ENCODE measurements around the gene ADIPOR1. TPM values are rescaled to one million over a fixed set of nuclear protein-coding genes. Genes with fewer than 3 reads are reported as not detected.
"Not testable (repeated sequence)": the region's sequence is repeated elsewhere in the genome, so short reads cannot be mapped to it uniquely, and the experiment has no call there.

The ADIPOR1 gene
- total RNA-seq, 4 donors from 2014 or later: 33.8 to 80.8 (median 66.9) TPM

- TF ChIP-seq POLR2A (IDR thresholded peaks at IDR 0.05) (no peak), CTCF (IDR thresholded peaks at IDR 0.05) (no peak)
- no peaks in the 10 kb centered on the region for H3K9me3 ChIP-seq
- DNase-seq: no peak
Measured at GRCh38 chr1:202942426-202942825, 15.7 kb downstream of the ADIPOR1 start.

GRCh38 chr1:202941372-202941771 is 16.7 kb downstream of the ADIPOR1 start:
- Histone ChIP-seq H3K36me3 (peaks cover 0 to 68% (median 0%) of the 10 kb centered on the region in 3 donors), H3K27ac (no peak overlapping the region), H3K4me1 (no peaks in the 10 kb centered on the region), H3K4me3 (no peak overlapping the region), H3K27me3 (no peaks in the 10 kb centered on the region), H3K9me3 (no peaks in the 10 kb centered on the region)
- TF ChIP-seq POLR2A (IDR thresholded peaks at IDR 0.05): no peak
- no peak for TF ChIP-seq CTCF (IDR thresholded peaks at IDR 0.05)
- no peak for DNase-seq

More at GRCh38 chr1:202942426-202942825, 15.7 kb downstream of the ADIPOR1 start:
- H3K4me1 ChIP-seq: no peaks in the 10 kb centered on the region
- H3K27me3 ChIP-seq: no peaks in the 10 kb centered on the region
- H3K27ac ChIP-seq: no peak overlapping the region
- H3K4me3 ChIP-seq: no peak overlapping the region
- peaks cover 0 to 78% (median 0%) of the 10 kb centered on the region in 3 donors for H3K36me3 ChIP-seq

- no peak for TF ChIP-seq POLR2A (IDR thresholded peaks at IDR 0.05)
- TF ChIP-seq CTCF (IDR thresholded peaks at IDR 0.05): no peak
- peaks cover 0 to 60% (median 0%) of the 10 kb centered on the region in 3 donors for H3K36me3 ChIP-seq
- no peaks in the 10 kb centered on the region for H3K27me3 ChIP-seq
- H3K9me3 ChIP-seq: no peaks in the 10 kb centered on the region
- H3K4me3 ChIP-seq: no peak overlapping the region
- H3K4me1 ChIP-seq: no peaks in the 10 kb centered on the region
- no peak for DNase-seq
- H3K27ac ChIP-seq: no peak overlapping the region
Measured at GRCh38 chr1:202940561-202940960, 17.6 kb downstream of the ADIPOR1 start.

GRCh38 chr1:202938287-202938925 is 19.7 kb downstream of the ADIPOR1 start:
- H3K9me3 ChIP-seq: no peaks in the 10 kb centered on the region
- H3K4me3 ChIP-seq: no peak overlapping the region
- DNase-seq: no peak
- H3K36me3 ChIP-seq: peaks cover 0 to 38% (median 0%) of the 10 kb centered on the region in 3 donors
- no peaks in the 10 kb centered on the region for H3K27me3 ChIP-seq
- no peak for TF ChIP-seq POLR2A (IDR thresholded peaks at IDR 0.05)
- H3K27ac ChIP-seq: no peak overlapping the region
- H3K4me1 ChIP-seq: no peaks in the 10 kb centered on the region

GRCh38 chr1:202936409-202936808 is 21.7 kb downstream of the ADIPOR1 start:
- not testable (repeated sequence) for DNase-seq, H3K4me3 ChIP-seq, H3K27ac ChIP-seq, H3K27me3 ChIP-seq, H3K4me1 ChIP-seq, H3K9me3 ChIP-seq
- H3K36me3 ChIP-seq: peaks cover 0 to 18% (median 0%) of the 10 kb centered on the region in 3 donors

- TF ChIP-seq CTCF (IDR thresholded peaks at IDR 0.05) (no peak), POLR2A (IDR thresholded peaks at IDR 0.05) (no peak)
- Histone ChIP-seq H3K4me1 (no peaks in the 10 kb centered on the region), H3K27ac (no peak overlapping the region), H3K36me3 (peaks cover 0 to 12% (median 0%) of the 10 kb centered on the region in 3 donors), H3K9me3 (no peaks in the 10 kb centered on the region), H3K27me3 (no peaks in the 10 kb centered on the region), H3K4me3 (no peak overlapping the region)
- no peak for DNase-seq
Measured at GRCh38 chr1:202935844-202936243, 22.3 kb downstream of the ADIPOR1 start.

- H3K27me3 ChIP-seq: no peaks in the 10 kb centered on the region
- H3K27ac ChIP-seq: no peak overlapping the region
- no peaks in the 10 kb centered on the region for H3K4me1 ChIP-seq
- peaks cover 0 to 1% (median 0%) of the 10 kb centered on the region in 3 donors for H3K36me3 ChIP-seq
- no peaks in the 10 kb centered on the region for H3K9me3 ChIP-seq
- TF ChIP-seq CTCF (IDR thresholded peaks at IDR 0.05) (no peak), POLR2A (IDR thresholded peaks at IDR 0.05) (no peak)
- DNase-seq: no peak
- H3K4me3 ChIP-seq: no peak overlapping the region
Measured at GRCh38 chr1:202934755-202935154, 23.4 kb downstream of the ADIPOR1 start.

Data from Peyer's patch (tissue), 4 donors.